GM19467 (cell line): ENCODE data around the gene GPR143.

Experiments used
- ATAC-seq: cut with Tn5 transposase; IDR thresholded peaks from one replicate; pipeline ENCODE4 v1.9.1; 2021; ENCODE audit warnings: mild to moderate bottlenecking, moderate library complexity; ENCODE audit not compliant: unreplicated experiment

The GPR143 gene

GRCh38 chrX:9676738-9677097, 88.9 kb downstream of the GPR143 start:
- ATAC-seq: no peak

DNA sequence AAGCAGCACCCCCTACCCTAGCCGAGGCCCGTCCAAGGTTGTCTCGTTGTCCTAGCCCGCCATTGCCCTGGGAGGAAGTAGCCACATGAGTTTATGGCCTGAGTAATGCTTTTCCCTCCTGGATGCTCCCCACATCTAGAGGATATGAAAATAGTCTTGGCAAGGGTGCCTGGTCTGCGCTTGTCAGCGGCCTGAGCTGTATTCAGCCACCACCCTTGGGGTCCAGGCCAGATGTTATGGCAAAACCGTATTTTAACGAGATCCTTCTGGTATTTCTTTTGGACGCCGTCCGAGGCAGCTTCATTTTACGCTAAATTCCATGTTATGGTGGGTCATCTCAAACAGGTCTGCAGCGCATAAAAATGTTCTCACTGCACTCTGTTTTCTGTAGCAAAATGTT, 89.3 kb downstream of the GPR143 start:
- no peak for ATAC-seq
